ENCODE data around the gene CCDC51.

CCDC51 gene

DNA sequence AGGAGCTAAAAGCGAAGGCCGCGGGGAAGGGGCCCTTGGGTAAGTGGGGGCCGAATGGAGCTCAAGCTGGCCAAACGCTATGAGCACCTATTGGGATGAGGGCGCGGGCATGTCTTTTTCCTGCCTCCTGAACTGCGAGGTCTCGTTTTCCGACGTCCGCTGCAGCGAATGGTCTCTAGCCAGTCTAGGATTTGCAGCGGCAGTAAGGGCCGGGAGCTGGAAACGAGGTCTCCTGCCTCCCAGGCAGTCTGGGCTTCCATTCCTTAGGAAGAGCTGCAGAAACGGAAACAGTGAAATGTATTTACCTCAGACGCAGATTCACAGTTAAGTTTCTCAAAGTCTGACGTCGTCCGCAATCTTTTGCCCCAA is 655 bp upstream of the CCDC51 start:
- DNase-seq (ENCODE audit: low read depth) = no peak
- TF ChIP-seq, protein P1, sequence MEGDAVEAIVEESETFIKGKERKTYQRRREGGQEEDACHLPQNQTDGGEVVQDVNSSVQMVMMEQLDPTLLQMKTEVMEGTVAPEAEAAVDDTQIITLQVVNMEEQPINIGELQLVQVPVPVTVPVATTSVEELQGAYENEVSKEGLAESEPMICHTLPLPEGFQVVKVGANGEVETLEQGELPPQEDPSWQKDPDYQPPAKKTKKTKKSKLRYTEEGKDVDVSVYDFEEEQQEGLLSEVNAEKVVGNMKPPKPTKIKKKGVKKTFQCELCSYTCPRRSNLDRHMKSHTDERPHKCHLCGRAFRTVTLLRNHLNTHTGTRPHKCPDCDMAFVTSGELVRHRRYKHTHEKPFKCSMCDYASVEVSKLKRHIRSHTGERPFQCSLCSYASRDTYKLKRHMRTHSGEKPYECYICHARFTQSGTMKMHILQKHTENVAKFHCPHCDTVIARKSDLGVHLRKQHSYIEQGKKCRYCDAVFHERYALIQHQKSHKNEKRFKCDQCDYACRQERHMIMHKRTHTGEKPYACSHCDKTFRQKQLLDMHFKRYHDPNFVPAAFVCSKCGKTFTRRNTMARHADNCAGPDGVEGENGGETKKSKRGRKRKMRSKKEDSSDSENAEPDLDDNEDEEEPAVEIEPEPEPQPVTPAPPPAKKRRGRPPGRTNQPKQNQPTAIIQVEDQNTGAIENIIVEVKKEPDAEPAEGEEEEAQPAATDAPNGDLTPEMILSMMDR (conservative IDR thresholded peaks at IDR 0.05; ENCODE audit: control insufficient read depth, insufficient read depth, low read depth, low read length) = no peak
- peak overlapping the region; percentile 96 for H3K4me3 ChIP-seq (ENCODE audit: control insufficient read depth, low read depth, low read length)

DNA sequence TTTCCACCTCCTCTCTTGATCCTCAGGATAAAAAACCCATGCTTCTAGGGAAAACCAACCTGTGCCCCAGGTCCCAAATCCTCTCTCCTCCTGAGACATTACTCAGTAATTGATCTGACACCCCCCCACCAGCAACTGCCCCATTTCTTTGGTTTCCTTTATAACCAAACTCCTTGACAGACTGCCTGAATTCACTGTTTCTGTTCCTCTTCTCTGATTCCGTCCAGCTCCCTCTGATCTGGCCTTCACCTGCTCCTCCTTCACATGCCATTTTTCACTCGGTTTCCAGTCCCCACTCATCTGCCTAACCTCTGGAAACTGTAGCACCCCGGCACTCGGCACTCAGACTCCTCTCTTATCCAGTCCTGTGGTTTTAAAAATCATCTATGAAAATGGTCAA is 2.1 kb downstream of the CCDC51 start:
- no peak for DNase-seq (ENCODE audit: low read depth)
- TF ChIP-seq, protein P1 (conservative IDR thresholded peaks at IDR 0.05; ENCODE audit: control insufficient read depth, insufficient read depth, low read depth, low read length) = no peak
- no peak overlapping the region for H3K4me3 ChIP-seq (ENCODE audit: control insufficient read depth, low read depth, low read length)

DNA sequence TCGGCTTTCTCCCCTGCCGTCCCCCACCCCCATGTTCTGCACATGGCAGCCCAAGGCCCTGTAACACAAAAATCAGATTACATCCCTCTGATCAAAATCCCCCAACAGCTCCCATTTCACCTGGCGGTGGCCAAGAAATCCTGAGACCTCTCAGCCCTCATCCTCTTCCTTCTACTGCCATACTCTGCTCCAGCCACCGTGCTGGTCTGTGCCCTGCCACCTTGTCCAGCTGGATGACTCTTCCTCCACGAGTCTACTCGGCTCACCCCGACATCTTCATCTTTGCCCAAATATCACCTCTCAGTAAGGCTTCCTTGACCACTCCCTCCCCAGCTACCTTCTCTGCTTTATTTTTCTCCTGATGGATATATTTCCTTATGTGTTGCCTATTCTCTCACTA is 3.1 kb downstream of the CCDC51 start:
- DNase-seq (ENCODE audit: low read depth) = no peak
- H3K4me3 ChIP-seq (ENCODE audit: control insufficient read depth, low read depth, low read length) = no peak overlapping the region
- TF ChIP-seq, protein P1 (conservative IDR thresholded peaks at IDR 0.05; ENCODE audit: control insufficient read depth, insufficient read depth, low read depth, low read length) = no peak

DNA sequence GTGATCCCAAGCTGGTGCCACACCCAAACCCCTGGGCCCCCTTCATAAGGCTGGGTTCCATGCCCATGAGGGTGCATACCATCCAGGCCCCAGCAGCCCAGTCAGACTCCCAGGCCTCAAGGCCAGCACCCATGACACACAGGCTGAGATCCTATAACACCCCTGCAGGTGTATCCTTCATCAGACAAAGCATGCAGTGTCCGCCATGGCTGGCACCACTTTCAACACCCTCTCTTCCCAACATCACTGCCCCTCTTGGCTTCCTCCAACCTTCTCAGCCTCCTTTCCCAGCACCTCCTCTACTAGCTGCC is 3.5 kb downstream of the CCDC51 start:
- no peak overlapping the region for H3K4me3 ChIP-seq (ENCODE audit: control insufficient read depth, low read depth, low read length)
- no peak for DNase-seq (ENCODE audit: low read depth)
- TF ChIP-seq, protein P1 (conservative IDR thresholded peaks at IDR 0.05; ENCODE audit: control insufficient read depth, insufficient read depth, low read depth, low read length) = no peak

DNA sequence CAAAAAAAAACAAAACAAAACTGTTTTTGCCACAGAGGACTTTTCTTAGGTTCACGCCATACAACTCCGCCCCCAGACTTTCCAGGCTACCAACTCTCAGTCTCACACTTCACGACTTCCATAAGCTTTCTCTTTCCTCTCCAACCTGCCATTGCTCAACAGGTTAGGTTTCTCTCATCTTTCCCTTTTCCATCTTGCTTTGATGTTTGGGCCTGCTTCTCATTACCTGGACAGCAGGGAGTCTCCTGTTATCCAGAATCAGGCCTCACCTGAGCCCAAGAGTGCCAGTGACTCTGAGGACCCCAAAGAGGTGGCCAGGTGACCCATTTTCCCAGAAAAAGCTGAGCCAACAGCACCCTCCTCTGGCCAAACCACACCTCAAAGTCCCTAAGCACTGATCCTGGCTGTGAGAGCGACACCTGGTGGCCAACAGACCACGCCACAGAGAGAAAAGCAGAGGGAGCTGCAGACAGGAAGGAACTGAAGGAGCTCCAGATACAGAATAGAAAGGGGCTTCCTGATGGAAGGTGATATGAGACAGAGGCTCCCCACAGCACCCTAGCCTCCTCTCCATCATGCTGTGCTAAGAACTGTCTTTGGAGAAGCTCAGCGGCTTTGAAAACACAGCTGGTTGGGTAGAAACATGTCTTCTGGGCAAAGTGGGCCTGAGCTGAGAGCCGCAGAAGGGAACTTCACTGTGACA is 4.0 kb downstream of the CCDC51 start:
- TF ChIP-seq, protein P1 (conservative IDR thresholded peaks at IDR 0.05; ENCODE audit: control insufficient read depth, insufficient read depth, low read depth, low read length) = peak; percentile 100
- DNase-seq (ENCODE audit: low read depth) = peak; percentile 81
- no peak overlapping the region for H3K4me3 ChIP-seq (ENCODE audit: control insufficient read depth, low read depth, low read length)

DNA sequence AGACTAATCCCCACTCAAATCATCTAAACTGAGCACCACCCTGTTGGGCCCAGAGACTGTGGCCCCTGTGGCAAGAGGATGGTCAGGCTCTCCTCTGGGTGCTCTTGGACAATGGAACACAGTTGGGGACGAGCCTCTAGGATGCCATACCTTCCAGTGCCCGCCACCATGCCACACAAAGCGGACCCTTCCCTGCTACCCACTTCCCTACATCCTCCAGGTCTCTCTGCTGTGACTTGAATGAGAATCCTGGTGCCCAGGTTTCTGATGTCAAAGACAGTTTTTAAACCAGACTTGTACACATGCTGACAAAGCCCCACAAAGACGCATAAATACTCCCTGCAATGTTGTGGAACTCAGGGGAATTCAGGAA is 4.7 kb downstream of the CCDC51 start:
- no peak overlapping the region for H3K4me3 ChIP-seq (ENCODE audit: control insufficient read depth, low read depth, low read length)
- TF ChIP-seq, protein P1 (conservative IDR thresholded peaks at IDR 0.05; ENCODE audit: control insufficient read depth, insufficient read depth, low read depth, low read length) = no peak
- DNase-seq (ENCODE audit: low read depth) = no peak
